PC-3 (cell line): ENCODE measurements around the gene RAI2. TPM values are rescaled to one million over a fixed set of nuclear protein-coding genes. Genes with fewer than 3 reads are reported as not detected.

Source experiments
- ATAC-seq: fragments of 200-7000 bp; cut with Tn5 transposase; 2 replicates; pipeline ENCODE4 v1.9.1; 2020; ENCODE audit warnings: mild to moderate bottlenecking, moderate library complexity
- BruUV-seq: library from RNA; stranded (reverse); fragments of 400-500 nt; replicated peaks from 2 replicates; lab custom pipeline; 2021; lab: Mats Ljungman, UMichigan
- CTCF ChIA-PET: fragments of 300-600 bp; sonication (Branson Sonifier 250); formaldehyde crosslinking; loops from one replicate; lab custom pipeline; 2022; ENCODE audit warnings: antibody characterized with exemption; lab: Charles Lee
- POLR2A ChIA-PET: fragments of 300-600 bp; sonication (Branson Sonifier 250); formaldehyde crosslinking; loops from one replicate; lab custom pipeline; 2022; ENCODE audit warnings: antibody characterized with exemption; ENCODE audit not compliant: unreplicated experiment; lab: Charles Lee
- DNase-seq: peaks from one replicate; pipeline ENCODE4 v3.0.0-alpha.2; 2015
- H2AFZ ChIP-seq: fragments of 300-600 bp; sonication (generic); 2 replicates; pipeline ENCODE4 v1.6.0; 2016; ENCODE audit warnings: antibody characterized with exemption, low read length
- H3F3A ChIP-seq: fragments of 300-600 bp; sonication (generic); one replicate; pipeline ENCODE4 v1.6.0; 2017; ENCODE audit warnings: antibody characterized with exemption, low read length, control low read depth, mild to moderate bottlenecking; ENCODE audit not compliant: unreplicated experiment
- H3K27ac ChIP-seq: fragments of 300-600 bp; sonication (generic); 2 replicates; pipeline ENCODE4 v1.5.1; 2016; ENCODE audit warnings: mild to moderate bottlenecking, low read length
- H3K27me3 ChIP-seq: fragments of 300-600 bp; sonication (generic); 2 replicates; pipeline ENCODE4 v1.6.1; 2016; ENCODE audit warnings: low read length, mixed read lengths
- H3K36me3 ChIP-seq: fragments of 300-600 bp; sonication (generic); 2 replicates; pipeline ENCODE4 v1.6.1; 2016; ENCODE audit warnings: low read depth, mixed run types, low read length, mixed read lengths
- H3K4me1 ChIP-seq: fragments of 300-600 bp; sonication (generic); 2 replicates; pipeline ENCODE4 v1.5.1; 2016; ENCODE audit warnings: low read length; ENCODE audit not compliant: insufficient read depth
- H3K4me2 ChIP-seq: fragments of 300-600 bp; sonication (generic); 2 replicates; pipeline ENCODE4 v1.6.0; 2016; ENCODE audit warnings: low read length
- H3K4me3 ChIP-seq: fragments of 300-600 bp; sonication (generic); 2 replicates; pipeline ENCODE4 v1.5.1; 2016; ENCODE audit warnings: mild to moderate bottlenecking, low read length, mixed read lengths
- H3K79me2 ChIP-seq: fragments of 300-600 bp; sonication (generic); 2 replicates; pipeline ENCODE4 v1.6.1; 2017; ENCODE audit warnings: low read length, mixed read lengths
- H3K9ac ChIP-seq: fragments of 300-600 bp; sonication (generic); 2 replicates; pipeline ENCODE4 v1.6.0; 2016; ENCODE audit warnings: mild to moderate bottlenecking, low read length
- H3K9me2 ChIP-seq: fragments of 300-600 bp; sonication (generic); replicated peaks from 2 replicates; pipeline ENCODE4 v1.6.1; 2016; ENCODE audit warnings: mixed run types, low read length, mixed read lengths
- H3K9me3 ChIP-seq: fragments of 300-600 bp; sonication (generic); 2 replicates; pipeline ENCODE4 v1.6.1; 2016; ENCODE audit warnings: low read length, mixed read lengths
- H4K20me1 ChIP-seq: fragments of 300-600 bp; sonication (generic); 2 replicates; pipeline ENCODE4 v1.6.1; 2016; ENCODE audit warnings: low read length, mixed read lengths
- CTCF ChIP-seq: fragments of 300-600 bp; sonication (generic); conservative IDR thresholded peaks from 2 replicates; pipeline ENCODE4 v1.5.1; 2017; ENCODE audit warnings: antibody characterized with exemption, low read depth, mild to moderate bottlenecking, low read length
- EZH2 ChIP-seq: fragments of 300-600 bp; sonication (generic); IDR thresholded peaks from one replicate; pipeline ENCODE4 v1.6.1; 2017; ENCODE audit warnings: antibody characterized with exemption, mild to moderate bottlenecking, low read length; ENCODE audit not compliant: unreplicated experiment
- EZH2phosphoT487 ChIP-seq: fragments of 300-600 bp; sonication (generic); IDR thresholded peaks from 2 replicates; pipeline ENCODE4 v1.6.1; 2018; ENCODE audit warnings: mild to moderate bottlenecking, antibody characterized with exemption, low read length, borderline replicate concordance
- intact Hi-C: fragments of 100-400 bp; cut with micrococcal nuclease; formaldehyde crosslinking; loops from 2 replicates; pipeline ENCODE4 v1.9.0; 2023
- total RNA-seq: library from RNA; depleted of rRNA; stranded (reverse); fragments of >200 nt; gene quantifications from 2 replicates; pipeline ENCODE4 v1.2.3, GENCODE V29; 2014

RAI2 gene
- total RNA-seq, 1 experiment from 2014 or later = 0.66 TPM

DNA sequence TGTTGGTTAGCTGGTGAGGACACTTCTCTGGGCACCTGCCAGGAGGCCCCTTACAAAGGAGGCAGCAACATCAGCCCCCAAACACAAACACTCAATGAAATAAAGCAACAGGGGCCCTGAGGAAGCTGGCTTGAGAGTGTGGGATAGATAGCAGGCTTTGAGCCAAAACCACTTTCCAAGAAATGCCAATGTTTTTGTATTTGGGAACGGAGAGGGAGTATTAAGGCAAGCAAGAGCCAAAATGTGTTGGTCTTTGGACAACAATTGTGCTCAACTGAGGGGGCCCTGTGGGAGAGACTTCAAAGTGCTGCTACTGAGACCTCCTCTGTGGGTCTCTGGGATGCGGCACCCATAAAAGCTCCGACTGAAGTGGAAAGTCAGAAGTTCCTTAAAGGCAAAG, 41.0 kb downstream of the RAI2 start:
- H3K9ac ChIP-seq = no peak overlapping the region
- TF ChIP-seq CTCF = no peak
- TF ChIP-seq EZH2 = no peak
- TF ChIP-seq EZH2phosphoT487 = no peak
- no peaks in the 10 kb centered on the region for H3K79me2 ChIP-seq
- no peaks in the 10 kb centered on the region for H3K9me2 ChIP-seq
- ChIA-PET POLR2A (no interaction called here), CTCF (no interaction called here)
- no peaks in the 10 kb centered on the region for H4K20me1 ChIP-seq
- H3K4me3 ChIP-seq = no peak overlapping the region
- no peaks in the 10 kb centered on the region for H3F3A ChIP-seq
- no peaks in the 10 kb centered on the region for H3K9me3 ChIP-seq
- intact Hi-C loops = no loop called here
- peaks cover under 1% of the 10 kb centered on the region; the same call in 1 of the 2 replicates for H3K4me1 ChIP-seq
- no peaks in the 10 kb centered on the region for H3K27me3 ChIP-seq
- no peak overlapping the region for H3K27ac ChIP-seq
- DNase-seq = no peak
- no peak overlapping the region for H3K4me2 ChIP-seq
- H3K36me3 ChIP-seq = no peaks in the 10 kb centered on the region
- no peak overlapping the region for H2AFZ ChIP-seq
- no peak for ATAC-seq
- no TSS peak for BruUV-seq

DNA sequence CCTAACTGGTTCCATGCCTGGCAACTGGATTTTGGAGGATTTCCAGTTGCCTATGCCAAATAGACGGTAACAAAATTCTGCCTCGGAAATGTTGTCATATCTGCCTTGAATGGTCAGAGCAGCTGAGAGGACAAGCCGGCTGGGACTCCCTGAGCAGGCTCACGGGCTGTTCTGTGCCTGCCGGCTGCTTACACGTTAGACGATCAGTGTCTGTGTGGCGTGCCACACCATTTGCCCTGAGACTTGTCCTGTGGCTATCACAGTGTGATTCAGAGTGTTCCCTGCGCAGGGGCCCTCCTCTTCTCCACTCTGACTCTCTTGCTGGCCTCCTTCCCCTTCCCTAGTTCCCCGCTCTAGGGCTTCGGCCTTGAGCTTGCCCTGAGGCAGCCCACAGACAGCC, 42.4 kb downstream of the RAI2 start:
- Histone ChIP-seq H3K9me3 (no peaks in the 10 kb centered on the region), H4K20me1 (no peaks in the 10 kb centered on the region), H3K4me1 (peaks cover 12% of the 10 kb centered on the region), H3K9ac (no peak overlapping the region), H3K27ac (no peak overlapping the region), H3K4me3 (no peak overlapping the region), H3K79me2 (no peaks in the 10 kb centered on the region), H3F3A (no peaks in the 10 kb centered on the region), H2AFZ (no peak overlapping the region), H3K36me3 (no peaks in the 10 kb centered on the region), H3K4me2 (no peak overlapping the region), H3K27me3 (no peaks in the 10 kb centered on the region), H3K9me2 (no peaks in the 10 kb centered on the region)
- ATAC-seq (no peak), DNase-seq (no peak)
- no TSS peak for BruUV-seq
- CTCF ChIA-PET = no interaction called here
- TF ChIP-seq EZH2 (no peak), CTCF (no peak), EZH2phosphoT487 (no peak)
- intact Hi-C loops = no loop called here
- POLR2A ChIA-PET = no interaction called here

GRCh38 chrX:17817251-17817650, 43.8 kb downstream of the RAI2 start:
- ATAC-seq (no peak), DNase-seq (no peak)
- no peaks in the 10 kb centered on the region for H3K27me3 ChIP-seq
- TF ChIP-seq EZH2 = no peak
- no peak for TF ChIP-seq EZH2phosphoT487
- no peak for TF ChIP-seq CTCF
- no peaks in the 10 kb centered on the region for H3K9me3 ChIP-seq
- H3K36me3 ChIP-seq = no peaks in the 10 kb centered on the region
- no peak overlapping the region for H3K4me2 ChIP-seq
- no TSS peak for BruUV-seq
- H3K9me2 ChIP-seq = no peaks in the 10 kb centered on the region
- ChIA-PET POLR2A (no interaction called here), CTCF (interaction anchor here (0.6 kb wide), 1 partner anchor 498 kb away, joined by 9 read pairs; no protein-coding TSS in a partner anchor)
- no peaks in the 10 kb centered on the region for H3K79me2 ChIP-seq
- H3K9ac ChIP-seq = no peak overlapping the region
- H3F3A ChIP-seq = no peaks in the 10 kb centered on the region
- H3K4me3 ChIP-seq = no peak overlapping the region
- intact Hi-C loops = no loop called here
- H3K4me1 ChIP-seq = peaks cover 12% of the 10 kb centered on the region
- H2AFZ ChIP-seq = no peak overlapping the region
- no peak overlapping the region for H3K27ac ChIP-seq
- H4K20me1 ChIP-seq = no peaks in the 10 kb centered on the region
